Adrenal gland (tissue), 5 donors: ENCODE results near the gene METTL24.

Experiments used
- CTCF ChIP-seq, 6 experiments: fragments of 450-650 bp in 4 of 6; fragments of 200-600 bp in 2 of 6; sonication (generic) in 1 of 6; IDR thresholded peaks; 1 replicate in 5 of 6; 2 replicates in 1 of 6; pipeline versions ENCODE4 v1.5.1 to v1.8.0; 2016 to 2021; ENCODE audit warnings: antibody characterized with exemption in 6 of 6, mild to moderate bottlenecking in 2 of 6, moderate library complexity in 1 of 6
- POLR2A ChIP-seq, 2 donors: fragments of 450-650 bp; IDR thresholded peaks; one replicate each; pipeline ENCODE4 v1.6.1; 2017; ENCODE audit warnings: antibody characterized with exemption in 2 of 2, mild to moderate bottlenecking in 2 of 2, moderate library complexity in 1 of 2
- donor health status: DM: no; HTN: no; CAD: no.

GRCh38 chr6:110351546-110351945 is 6.6 kb downstream of the METTL24 start:
- TF ChIP-seq CTCF (IDR thresholded peaks at IDR 0.05) (no peak), POLR2A (IDR thresholded peaks at IDR 0.05) (no peak)
